HG02973 (cell line): ENCODE results near the gene PIGB.
A peak's percentile ranks its signal among the peaks of the same experiment; 100 is the strongest.
"Not testable (repeated sequence)": the region's sequence is repeated elsewhere in the genome, so short reads cannot be mapped to it uniquely, and the experiment has no call there.

ENCODE experiments used
- ATAC-seq: cut with Tn5 transposase; IDR thresholded peaks from one replicate; pipeline ENCODE4 v1.9.1; 2021; ENCODE audit warnings: moderate library complexity; ENCODE audit not compliant: unreplicated experiment

The PIGB gene

GRCh38 chr15:55318588-55319494, at the start of gene PIGB, which contains the start of gene PIGBOS1:
PIGB (plus strand) TSS chr15:55319222; CDS start chr15:55319251, 29 bp downstream.
PIGBOS1 (minus strand) TSS chr15:55319123; CDS start chr15:55317792, 1,331 bp downstream.
- ATAC-seq = peak; percentile 87

- no peak for ATAC-seq
These were observed 48.7 kb upstream of the PIGB start for GRCh38 chr15:55270291-55270690.

GRCh38 chr15:55276324-55276723, 42.7 kb upstream of the PIGB start:
- ATAC-seq = no peak

- peak; percentile 46 for ATAC-seq
These were observed 41.9 kb upstream of the PIGB start for GRCh38 chr15:55277116-55277564.

GRCh38 chr15:55277715-55278114, 41.3 kb upstream of the PIGB start:
- no peak for ATAC-seq

GRCh38 chr15:55279100-55279745, 39.8 kb upstream of the PIGB start:
- no peak for ATAC-seq

GRCh38 chr15:55279746-55280351, 39.2 kb upstream of the PIGB start:
- peak; percentile 77 for ATAC-seq

GRCh38 chr15:55280589-55280988, 38.4 kb upstream of the PIGB start:
- ATAC-seq = not testable (repeated sequence)

GRCh38 chr15:55281517-55282228, 37.3 kb upstream of the PIGB start:
- ATAC-seq = no peak

GRCh38 chr15:55282284-55282833, 36.7 kb upstream of the PIGB start:
- no peak for ATAC-seq

GRCh38 chr15:55283379-55284147, 35.5 kb upstream of the PIGB start:
- no peak for ATAC-seq

GRCh38 chr15:55284426-55284825, 34.6 kb upstream of the PIGB start:
- ATAC-seq = no peak

GRCh38 chr15:55286442-55287189, 32.4 kb upstream of the PIGB start:
- not testable (repeated sequence) for ATAC-seq

GRCh38 chr15:55288006-55288717, 30.9 kb upstream of the PIGB start:
- ATAC-seq = no peak

GRCh38 chr15:55289011-55289745, 29.8 kb upstream of the PIGB start:
- peak; percentile 29 for ATAC-seq

GRCh38 chr15:55289746-55290527, 29.1 kb upstream of the PIGB start, which contains the start of gene RAB27A:
RAB27A (minus strand) TSS chr15:55289813; CDS start chr15:55234934, 54,879 bp downstream.
- peak; percentile 62 for ATAC-seq

- peak; percentile 75 for ATAC-seq
These were observed 28.4 kb upstream of the PIGB start for GRCh38 chr15:55290528-55291057.
